Measurements from ENCODE around the gene GDF10. TPM values are rescaled to one million over a fixed set of nuclear protein-coding genes. Genes with fewer than 3 reads are reported as not detected.

Gene GDF10
- total RNA-seq, 1 donor from 2014 or later = not detected

GRCh38 chr10:47288916-47289495, 11.0 kb upstream of the GDF10 start:
- no peak for DNase-seq (ENCODE audit: low read depth)
- H3K4me3 ChIP-seq (ENCODE audit: low read depth, low read length) = no peak overlapping the region
- no peak for FAIRE-seq
- TF ChIP-seq, protein P1, sequence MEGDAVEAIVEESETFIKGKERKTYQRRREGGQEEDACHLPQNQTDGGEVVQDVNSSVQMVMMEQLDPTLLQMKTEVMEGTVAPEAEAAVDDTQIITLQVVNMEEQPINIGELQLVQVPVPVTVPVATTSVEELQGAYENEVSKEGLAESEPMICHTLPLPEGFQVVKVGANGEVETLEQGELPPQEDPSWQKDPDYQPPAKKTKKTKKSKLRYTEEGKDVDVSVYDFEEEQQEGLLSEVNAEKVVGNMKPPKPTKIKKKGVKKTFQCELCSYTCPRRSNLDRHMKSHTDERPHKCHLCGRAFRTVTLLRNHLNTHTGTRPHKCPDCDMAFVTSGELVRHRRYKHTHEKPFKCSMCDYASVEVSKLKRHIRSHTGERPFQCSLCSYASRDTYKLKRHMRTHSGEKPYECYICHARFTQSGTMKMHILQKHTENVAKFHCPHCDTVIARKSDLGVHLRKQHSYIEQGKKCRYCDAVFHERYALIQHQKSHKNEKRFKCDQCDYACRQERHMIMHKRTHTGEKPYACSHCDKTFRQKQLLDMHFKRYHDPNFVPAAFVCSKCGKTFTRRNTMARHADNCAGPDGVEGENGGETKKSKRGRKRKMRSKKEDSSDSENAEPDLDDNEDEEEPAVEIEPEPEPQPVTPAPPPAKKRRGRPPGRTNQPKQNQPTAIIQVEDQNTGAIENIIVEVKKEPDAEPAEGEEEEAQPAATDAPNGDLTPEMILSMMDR (IDR thresholded peaks at IDR 0.05; ENCODE audit: insufficient read depth, low read length, severe bottlenecking) = no peak
- peaks cover 5% of the 10 kb centered on the region for H3K27me3 ChIP-seq (ENCODE audit: control insufficient read depth, insufficient read depth, low read length)
- no peaks in the 10 kb centered on the region for H3K36me3 ChIP-seq (ENCODE audit: control insufficient read depth, insufficient read depth, low read length)

DNA sequence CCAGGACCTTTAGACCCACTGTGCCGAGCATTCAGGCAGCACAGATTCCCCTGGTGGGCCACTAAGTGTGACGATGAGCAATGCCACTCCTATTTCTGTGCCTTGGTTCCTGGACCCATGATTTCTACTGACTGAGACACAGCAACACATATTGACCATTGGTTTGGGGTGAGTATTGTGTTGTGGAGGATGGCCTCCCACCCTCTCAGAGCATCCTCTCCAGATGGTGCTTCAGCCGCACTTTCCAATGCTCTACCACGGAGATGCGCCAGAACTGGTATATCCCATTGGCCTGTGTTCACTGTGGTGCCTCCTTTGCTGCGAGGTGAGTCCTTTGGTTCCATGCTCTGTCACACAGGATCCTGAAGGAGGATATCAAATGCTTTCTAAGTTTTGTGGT, 10.1 kb upstream of the GDF10 start:
- Histone ChIP-seq H3K4me3 (ENCODE audit: low read depth, low read length) (no peak overlapping the region), H3K36me3 (ENCODE audit: control insufficient read depth, insufficient read depth, low read length) (no peaks in the 10 kb centered on the region), H3K27me3 (ENCODE audit: control insufficient read depth, insufficient read depth, low read length) (peaks cover 5% of the 10 kb centered on the region)
- FAIRE-seq (no peak), DNase-seq (ENCODE audit: low read depth) (no peak)
- TF ChIP-seq, protein P1 (IDR thresholded peaks at IDR 0.05; ENCODE audit: insufficient read depth, low read length, severe bottlenecking) = no peak

GRCh38 chr10:47290338-47290737, 9.7 kb upstream of the GDF10 start:
- no peak overlapping the region for H3K4me3 ChIP-seq (ENCODE audit: low read depth, low read length)
- DNase-seq (ENCODE audit: low read depth) (no peak), FAIRE-seq (no peak)
- H3K27me3 ChIP-seq (ENCODE audit: control insufficient read depth, insufficient read depth, low read length) = peaks cover 5% of the 10 kb centered on the region
- H3K36me3 ChIP-seq (ENCODE audit: control insufficient read depth, insufficient read depth, low read length) = no peaks in the 10 kb centered on the region
- TF ChIP-seq, protein P1 (IDR thresholded peaks at IDR 0.05; ENCODE audit: insufficient read depth, low read length, severe bottlenecking) = no peak

- TF ChIP-seq, protein P1 (IDR thresholded peaks at IDR 0.05; ENCODE audit: insufficient read depth, low read length, severe bottlenecking) = no peak
- no peak overlapping the region for H3K4me3 ChIP-seq (ENCODE audit: low read depth, low read length)
- no peaks in the 10 kb centered on the region for H3K36me3 ChIP-seq (ENCODE audit: control insufficient read depth, insufficient read depth, low read length)
- DNase-seq (ENCODE audit: low read depth) = no peak
- peaks cover 6% of the 10 kb centered on the region for H3K27me3 ChIP-seq (ENCODE audit: control insufficient read depth, insufficient read depth, low read length)
- no peak for FAIRE-seq
These were observed 8.3 kb upstream of the GDF10 start for GRCh38 chr10:47291682-47292081.

GRCh38 chr10:47294057-47294456, 5.9 kb upstream of the GDF10 start:
- Histone ChIP-seq H3K27me3 (ENCODE audit: control insufficient read depth, insufficient read depth, low read length) (peaks cover 11% of the 10 kb centered on the region), H3K36me3 (ENCODE audit: control insufficient read depth, insufficient read depth, low read length) (no peaks in the 10 kb centered on the region), H3K4me3 (ENCODE audit: low read depth, low read length) (no peak overlapping the region)
- FAIRE-seq = no peak
- TF ChIP-seq, protein P1 (IDR thresholded peaks at IDR 0.05; ENCODE audit: insufficient read depth, low read length, severe bottlenecking) = no peak
- DNase-seq (ENCODE audit: low read depth) = no peak

- Histone ChIP-seq H3K36me3 (ENCODE audit: control insufficient read depth, insufficient read depth, low read length) (no peaks in the 10 kb centered on the region), H3K27me3 (ENCODE audit: control insufficient read depth, insufficient read depth, low read length) (peaks cover 12% of the 10 kb centered on the region), H3K4me3 (ENCODE audit: low read depth, low read length) (no peak overlapping the region)
- TF ChIP-seq, protein P1 (IDR thresholded peaks at IDR 0.05; ENCODE audit: insufficient read depth, low read length, severe bottlenecking) = no peak
- DNase-seq (ENCODE audit: low read depth) = no peak
- no peak for FAIRE-seq
These were observed 5.5 kb upstream of the GDF10 start for GRCh38 chr10:47294501-47294900.
